Dermis blood vessel endothelial cell (primary cell): ENCODE measurements around the gene MISP. TPM values are rescaled to one million over a fixed set of nuclear protein-coding genes. Genes with fewer than 3 reads are reported as not detected.
A peak's percentile ranks its signal among the peaks of the same experiment; 100 is the strongest.

Experiments
- DNase-seq: peaks from one replicate; pipeline ENCODE4 v3.0.0; 2010
- total RNA-seq: library from RNA; depleted of rRNA; stranded (reverse); fragments of >200 nt; gene quantifications from 2 replicates; pipeline ENCODE4 v1.2.3, GENCODE V29; 2014

Gene MISP
- total RNA-seq, 1 donor from 2014 or later = not detected

DNA sequence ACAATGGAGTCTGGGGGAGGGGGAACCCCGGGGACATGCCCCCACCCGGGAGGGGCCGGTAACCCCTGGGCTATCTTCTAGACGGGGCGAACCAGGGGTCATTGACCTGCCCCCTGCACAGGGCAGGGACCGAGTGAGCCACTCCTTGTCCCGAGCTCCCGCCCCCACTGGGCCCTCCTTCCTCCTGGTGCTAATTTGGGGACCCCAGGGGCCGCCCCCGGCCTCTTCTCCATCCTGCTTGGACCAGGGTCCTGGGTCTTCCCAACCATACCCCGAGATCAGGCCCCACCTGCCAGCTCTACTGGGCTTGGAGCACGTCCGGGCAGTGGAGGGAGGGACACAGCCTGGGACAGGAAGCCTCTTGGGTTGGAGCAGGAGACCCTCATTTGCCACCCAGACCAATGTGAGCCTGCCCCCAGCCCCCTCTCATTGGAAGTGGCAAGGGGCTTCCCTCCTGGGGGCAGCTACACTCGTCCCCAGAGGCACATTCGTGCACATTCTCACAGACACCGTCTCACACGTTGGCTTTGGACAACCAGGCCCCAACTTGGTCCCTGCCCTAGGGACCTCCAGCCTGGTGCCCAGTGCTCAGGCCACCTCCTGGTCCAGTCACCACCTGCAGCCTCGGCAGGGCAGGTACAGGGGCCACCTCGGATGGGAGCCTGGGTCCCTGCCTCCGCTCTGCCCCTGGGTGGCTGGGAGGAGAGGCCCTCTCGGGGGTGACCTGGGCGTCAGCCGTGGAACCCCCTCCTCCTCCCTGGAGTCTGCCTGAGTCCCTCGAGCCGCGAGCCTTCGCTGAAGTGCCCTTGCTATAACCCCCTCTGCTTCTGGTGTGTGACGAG is 3.3 kb upstream of the MISP start:
- no peak for DNase-seq

DNA sequence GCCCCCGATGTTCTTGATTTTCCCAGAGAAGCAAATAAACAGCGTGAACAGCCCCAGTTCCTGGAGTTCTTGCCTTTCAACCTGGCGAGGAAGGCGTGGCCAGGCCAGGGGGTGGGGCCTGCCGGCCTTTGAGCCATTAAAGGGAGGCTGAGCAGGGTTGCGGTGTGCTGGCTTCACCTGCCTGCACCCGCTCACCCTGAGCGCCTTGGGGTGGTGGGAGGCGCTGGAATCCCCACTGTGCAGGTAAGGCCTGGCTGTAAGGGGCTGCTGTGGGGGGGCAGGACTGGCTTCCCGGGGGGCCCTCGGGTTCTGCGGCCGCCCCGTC is 2.7 kb upstream of the MISP start:
- DNase-seq = no peak

DNA sequence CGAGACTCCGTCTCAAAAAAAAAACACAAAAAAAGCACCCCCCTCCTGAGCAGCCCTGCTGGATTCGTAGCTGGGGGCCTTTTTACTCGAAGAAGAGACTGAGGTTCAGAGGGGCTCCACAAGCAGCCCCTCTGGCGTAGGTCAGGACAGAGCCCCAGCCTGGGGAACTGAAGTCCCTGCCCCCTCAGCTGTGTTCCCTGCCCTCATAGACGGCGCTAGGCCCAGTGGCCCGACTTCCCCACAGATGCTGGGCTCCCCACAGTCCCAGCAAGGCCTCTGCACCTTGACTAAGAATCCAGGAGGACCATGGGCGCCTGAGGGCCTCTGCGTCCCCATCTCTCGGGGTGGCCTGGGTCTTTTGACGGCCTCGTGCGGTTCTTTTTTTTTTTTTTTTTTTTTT is 1.1 kb upstream of the MISP start:
- no peak for DNase-seq

DNA sequence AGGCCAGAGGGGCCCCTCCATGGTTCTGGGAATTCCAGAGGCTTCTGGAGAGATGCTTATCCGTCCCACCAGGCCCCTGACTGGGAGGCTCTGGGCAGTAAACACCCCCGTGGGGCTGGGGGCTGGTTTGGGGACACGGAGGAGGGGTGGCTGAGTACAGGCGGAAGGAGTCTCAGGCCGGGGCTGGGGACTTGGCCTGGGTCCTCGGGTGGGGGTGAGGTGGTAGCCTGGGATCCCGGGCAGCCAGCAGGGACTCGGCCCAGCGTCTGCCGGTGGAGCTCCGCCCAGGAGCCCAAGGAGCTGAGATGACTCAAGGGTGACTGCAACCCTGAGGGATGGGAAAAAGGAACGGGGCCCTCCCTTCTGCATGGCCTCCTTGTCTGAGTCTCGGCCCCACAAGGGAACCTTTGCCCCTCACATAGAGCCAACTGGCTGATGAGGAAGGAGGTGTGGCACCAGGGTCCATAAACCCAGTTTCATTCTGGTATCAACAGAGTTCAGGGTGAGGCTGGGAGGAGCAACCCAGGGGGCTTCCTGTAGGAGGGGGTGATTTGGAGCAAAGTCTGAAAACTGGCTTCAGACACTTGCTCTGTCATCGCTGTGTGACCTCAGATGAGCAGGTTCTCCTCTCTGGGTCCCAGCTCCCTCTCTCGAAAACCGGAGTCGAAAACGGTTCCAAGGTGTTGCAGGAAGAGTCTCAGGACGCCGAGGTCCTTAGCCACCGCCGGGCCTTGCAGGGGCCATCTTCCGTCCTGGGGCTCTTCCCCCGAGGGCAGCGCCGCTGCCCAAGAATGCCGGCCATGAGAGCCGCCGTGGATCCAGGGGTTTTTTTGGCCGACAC is 809 bp downstream of the MISP start:
- DNase-seq = peak; percentile 26

DNA sequence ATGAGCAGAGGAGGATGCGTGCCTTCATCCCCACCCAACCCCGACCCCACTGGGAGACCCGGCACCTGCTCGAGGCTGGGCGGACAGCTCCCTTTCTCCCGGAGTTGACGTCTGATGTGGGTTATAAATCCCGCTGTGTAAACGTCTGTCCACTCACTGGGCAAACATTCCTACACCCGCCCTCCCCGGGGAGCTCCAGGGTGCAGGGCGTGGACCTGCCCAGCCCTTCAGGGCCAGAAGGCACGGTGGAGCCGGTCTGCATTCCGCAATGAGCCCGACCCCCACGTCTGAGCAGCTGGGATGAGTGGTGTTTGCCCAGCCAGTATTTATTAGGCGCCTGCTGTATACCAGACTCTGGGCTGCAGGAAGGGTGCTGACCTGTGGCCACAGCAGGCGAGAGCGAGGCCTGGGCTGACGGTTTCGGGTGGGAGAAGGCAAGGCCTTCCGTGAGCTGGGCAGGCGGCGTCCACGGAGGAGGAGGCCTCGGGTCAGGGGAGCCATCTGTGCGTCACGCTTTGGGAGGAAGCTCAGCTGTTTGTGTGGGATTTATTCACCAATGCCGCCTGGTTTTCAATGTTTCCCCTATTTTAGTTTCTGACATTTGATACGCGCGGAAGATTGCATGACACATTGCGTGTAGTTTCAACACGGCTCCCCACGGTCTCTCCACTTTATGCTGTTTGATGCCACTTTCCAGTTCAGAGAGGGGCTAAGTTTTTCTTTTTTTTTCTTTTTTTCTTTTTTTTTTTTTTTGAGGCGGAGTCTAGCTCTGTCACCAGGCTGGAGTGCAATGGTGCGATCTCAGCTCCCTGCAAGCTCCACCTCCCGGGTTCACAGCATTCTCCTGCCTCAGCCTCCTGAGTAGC is 2.0 kb downstream of the MISP start:
- peak; percentile 43 for DNase-seq

DNA sequence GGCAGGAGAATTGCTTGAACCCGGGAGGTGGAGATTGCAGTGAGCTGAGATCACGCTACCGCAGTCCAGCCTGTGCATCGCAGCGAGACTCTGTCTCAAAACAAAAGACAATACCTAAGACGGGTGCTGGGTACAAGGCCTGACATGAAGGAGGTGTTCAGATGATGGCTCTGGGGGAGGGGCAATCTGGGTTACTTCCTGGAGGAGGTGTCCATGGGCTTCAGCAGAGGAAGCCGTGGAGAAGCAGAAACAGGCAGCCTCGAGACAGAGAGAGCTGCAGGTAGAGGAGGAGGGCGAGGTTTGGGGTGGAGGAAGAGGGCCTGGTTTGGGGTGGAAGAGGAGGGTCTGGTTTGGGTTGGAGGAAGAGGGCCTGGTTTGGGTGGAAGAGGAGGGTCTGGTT is 3.6 kb downstream of the MISP start:
- DNase-seq = no peak

DNA sequence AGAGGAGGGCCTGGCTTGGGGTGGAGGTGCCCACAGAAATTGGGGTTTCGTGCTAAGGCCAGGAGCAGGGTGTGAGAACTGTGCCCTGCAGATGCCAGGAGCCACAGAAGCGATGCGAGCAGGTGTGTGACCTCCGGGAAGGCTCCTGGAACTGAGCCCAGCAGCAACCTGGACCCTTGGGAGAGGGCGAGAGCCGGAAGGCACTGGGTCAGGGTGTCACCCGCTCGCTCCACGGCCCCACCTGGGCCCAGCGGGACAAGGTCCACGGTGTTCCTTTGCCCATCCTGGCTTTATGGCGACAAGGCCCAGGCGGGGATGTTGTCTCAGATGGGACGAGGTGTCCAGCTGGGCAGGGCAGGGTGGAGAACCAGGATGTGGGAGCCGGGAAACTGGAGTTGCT is 4.2 kb downstream of the MISP start:
- no peak for DNase-seq

DNA sequence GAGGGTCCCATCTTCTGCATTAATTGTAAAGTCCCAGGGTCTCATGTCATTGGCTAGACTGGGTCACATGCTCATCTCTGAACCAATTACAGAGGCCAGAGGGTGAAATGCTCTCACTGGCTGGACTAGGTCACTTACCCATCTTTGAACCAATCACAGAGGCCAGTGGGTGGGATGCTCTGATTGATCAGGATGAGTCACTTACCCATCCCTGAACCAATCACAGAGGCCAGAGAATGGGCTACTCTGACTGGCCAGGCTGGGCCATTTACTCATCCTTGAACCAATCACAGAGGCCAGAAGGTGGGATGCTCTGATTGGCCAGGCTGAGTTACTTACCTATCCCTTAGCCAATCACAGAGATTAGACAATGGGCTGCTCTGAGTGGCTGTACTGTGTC is 5.3 kb downstream of the MISP start:
- DNase-seq = peak; percentile 59

DNA sequence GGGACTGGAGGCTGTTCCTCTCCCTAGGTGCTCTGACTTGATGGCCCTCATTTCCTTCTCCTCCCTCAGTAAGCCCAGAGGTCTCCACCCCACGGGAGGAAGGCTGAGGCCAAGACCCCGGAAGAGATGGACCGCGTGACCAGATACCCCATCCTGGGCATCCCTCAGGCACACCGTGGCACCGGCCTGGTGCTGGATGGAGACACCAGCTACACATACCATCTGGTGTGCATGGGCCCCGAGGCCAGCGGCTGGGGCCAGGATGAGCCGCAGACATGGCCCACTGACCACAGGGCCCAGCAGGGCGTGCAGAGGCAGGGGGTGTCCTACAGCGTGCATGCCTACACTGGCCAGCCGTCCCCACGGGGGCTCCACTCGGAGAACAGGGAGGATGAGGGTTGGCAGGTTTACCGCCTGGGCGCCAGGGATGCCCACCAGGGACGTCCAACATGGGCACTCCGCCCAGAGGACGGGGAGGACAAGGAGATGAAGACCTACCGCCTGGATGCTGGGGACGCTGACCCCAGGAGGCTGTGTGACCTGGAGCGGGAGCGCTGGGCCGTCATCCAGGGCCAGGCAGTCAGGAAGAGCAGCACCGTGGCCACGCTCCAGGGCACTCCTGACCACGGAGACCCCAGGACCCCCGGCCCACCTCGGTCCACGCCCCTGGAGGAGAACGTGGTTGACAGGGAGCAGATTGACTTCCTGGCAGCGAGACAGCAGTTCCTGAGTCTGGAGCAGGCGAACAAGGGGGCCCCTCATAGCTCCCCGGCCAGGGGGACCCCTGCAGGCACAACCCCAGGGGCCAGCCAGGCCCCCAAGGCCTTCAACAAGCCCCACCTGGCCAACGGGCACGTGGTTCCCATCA is 6.1 kb downstream of the MISP start:
- no peak for DNase-seq

DNA sequence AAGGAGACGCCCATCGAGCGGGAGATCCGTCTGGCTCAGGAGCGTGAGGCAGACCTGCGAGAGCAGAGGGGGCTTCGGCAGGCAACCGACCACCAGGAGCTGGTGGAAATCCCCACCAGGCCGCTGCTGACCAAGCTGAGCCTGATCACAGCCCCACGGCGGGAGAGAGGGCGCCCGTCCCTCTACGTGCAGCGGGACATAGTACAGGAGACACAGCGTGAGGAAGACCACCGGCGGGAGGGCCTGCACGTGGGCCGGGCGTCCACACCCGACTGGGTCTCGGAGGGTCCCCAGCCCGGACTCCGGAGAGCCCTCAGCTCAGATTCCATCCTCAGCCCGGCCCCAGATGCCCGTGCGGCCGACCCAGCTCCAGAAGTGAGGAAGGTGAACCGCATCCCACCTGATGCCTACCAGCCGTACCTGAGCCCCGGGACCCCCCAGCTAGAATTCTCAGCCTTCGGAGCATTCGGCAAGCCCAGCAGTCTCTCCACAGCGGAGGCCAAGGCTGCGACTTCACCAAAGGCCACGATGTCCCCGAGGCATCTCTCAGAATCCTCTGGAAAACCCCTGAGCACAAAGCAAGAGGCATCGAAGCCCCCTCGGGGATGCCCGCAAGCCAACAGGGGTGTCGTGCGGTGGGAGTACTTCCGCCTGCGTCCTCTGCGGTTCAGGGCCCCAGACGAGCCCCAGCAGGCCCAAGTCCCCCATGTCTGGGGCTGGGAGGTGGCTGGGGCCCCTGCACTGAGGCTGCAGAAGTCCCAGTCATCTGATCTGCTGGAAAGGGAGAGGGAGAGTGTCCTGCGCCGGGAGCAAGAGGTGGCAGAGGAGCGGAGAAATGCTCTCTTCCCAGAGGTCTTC is 7.1 kb downstream of the MISP start:
- DNase-seq = no peak

DNA sequence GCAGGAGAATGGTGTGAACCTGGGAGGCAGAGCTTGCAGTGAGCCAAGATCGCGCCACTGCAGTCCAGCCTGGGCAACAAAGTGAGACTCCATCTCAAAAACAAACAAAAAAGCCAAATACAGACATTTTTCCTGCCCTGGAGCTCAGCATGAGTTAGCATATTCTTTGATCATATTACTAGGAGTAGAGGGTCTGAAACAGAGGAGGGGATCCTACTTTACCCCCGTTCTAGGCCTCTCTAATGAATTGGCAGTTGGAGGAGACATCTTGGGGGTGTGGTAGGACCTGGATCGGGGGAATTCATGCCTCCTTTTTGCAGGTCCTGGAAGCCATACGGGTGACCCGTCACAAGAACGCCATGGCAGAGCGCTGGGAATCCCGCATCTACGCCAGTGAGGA is 12.3 kb downstream of the MISP start:
- DNase-seq = no peak

DNA sequence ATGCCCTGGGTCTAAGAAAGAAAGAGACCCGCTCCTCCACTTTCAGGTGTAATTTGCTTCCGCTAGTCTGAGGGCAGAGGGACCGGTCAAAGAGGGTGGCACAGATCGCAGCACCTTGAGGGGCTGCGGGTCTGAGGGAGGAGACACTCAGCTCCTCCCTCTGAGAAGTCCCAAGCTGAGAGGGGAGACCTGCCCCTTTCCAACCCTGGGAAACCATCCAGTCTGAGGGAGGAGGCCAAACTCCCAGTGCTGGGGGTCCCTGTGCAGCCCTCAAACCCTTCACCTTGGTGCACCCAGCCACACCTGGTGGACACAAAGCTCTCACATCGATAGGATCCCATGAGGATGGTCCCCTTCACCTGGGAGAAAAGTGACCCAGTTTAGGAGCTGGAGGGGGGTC is 13.0 kb downstream of the MISP start:
- no peak for DNase-seq

DNA sequence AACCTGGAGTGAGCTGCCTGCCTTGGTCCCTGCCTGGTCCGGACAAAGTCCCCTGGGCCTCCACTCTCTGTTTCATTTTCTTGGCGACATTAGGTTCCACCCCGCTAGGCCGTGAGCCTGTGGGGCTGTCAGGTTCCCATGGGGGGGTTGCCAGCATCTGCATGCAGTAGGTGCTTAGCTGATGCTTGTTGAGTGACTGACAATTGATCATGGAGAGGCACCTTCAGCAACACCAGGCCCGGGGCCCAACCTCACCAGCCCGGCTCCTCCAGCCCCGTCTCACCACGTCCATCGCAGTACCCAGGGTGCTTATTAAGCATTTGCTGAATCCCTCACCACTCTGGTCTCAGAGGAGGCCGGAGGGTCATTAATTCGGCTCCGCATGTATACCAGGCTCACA is 13.4 kb downstream of the MISP start:
- DNase-seq = no peak

DNA sequence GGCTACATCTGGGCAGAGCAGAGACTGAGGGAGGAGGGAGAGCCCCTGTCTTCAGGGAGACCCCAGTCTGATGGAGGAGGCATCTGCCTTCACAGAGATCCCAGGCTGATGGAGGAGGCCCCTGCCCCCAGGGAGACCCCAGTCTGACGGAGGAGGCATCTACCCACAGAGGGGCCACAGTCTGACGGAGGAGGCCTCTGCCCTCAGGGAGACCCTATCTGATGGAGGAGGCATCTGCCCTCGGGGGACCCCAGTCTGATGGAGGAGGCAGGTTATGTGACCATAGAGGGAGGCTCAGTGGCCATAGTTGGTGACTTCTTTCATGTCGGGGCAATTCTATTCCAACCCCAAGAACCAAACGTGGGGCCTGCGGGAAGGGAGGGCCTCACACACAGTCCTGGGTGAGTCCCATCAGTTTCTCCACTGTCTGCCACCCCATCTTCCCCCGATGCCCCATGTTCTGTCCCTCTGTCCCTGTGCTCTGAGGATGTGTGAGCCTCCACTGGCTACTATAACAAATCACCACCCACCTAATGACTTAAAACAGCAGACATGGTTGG is 14.3 kb downstream of the MISP start:
- no peak for DNase-seq

DNA sequence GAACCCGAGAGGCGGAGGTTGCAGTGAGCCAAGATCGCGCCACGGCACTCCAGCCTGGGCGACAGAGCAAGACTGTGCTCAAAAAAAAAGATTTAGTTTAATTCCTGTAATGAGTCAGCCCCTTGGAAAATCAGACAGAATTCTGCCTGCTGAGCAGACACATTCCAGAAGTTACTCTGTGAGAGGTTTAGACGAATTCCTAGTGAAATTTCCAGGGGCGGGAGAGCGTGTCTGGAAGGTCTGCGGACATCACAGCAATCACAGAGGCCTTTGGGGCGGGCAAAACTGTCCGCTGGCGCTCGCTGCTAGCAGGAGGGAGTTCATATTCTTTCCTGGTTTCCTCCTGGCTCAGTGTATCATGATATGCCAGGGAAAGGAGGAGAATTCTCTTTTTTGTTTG is 17.5 kb downstream of the MISP start:
- no peak for DNase-seq

DNA sequence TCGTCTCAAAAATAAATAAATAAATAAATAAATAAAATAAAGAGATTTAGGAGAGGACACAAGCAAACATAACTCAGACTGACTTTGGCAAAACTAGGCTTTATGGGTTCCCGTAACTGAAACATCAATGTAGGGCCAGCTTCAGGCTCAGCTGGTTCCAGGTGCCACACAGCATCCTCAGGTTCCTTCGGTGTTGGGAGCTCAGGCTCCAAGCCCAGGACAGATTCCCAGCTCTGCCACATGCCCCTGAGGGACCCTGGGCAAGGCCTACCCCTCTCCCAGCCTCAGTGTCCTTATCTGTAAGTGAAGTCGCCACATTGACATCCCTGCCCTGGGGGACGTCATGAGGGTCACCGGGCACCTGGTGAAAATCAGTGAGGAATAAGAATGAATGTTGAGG is 18.7 kb downstream of the MISP start:
- DNase-seq = no peak

DNA sequence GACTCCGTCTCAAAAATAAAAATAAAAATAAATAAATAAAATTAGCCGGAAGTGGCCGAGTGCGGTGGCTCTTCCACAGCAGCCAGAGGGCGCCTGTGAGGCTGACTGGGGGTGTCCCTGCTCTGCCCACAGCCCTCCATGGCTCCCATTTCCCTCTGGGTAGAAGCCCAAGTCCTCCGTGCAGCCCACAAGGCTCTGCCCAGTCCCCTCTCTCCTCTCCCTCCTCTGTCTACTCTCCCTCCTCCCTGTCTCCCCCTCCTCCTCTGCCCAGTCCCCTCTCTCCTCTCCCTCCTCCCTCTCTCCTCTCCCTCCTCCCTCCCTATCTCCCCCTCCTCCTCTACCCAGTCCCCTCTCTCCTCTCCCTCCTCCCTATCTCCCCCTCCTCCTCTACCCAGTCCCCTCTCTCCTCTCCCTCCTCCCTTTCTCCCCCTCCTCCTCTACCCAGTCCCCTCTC is 20.4 kb downstream of the MISP start:
- DNase-seq = peak; percentile 81

DNA sequence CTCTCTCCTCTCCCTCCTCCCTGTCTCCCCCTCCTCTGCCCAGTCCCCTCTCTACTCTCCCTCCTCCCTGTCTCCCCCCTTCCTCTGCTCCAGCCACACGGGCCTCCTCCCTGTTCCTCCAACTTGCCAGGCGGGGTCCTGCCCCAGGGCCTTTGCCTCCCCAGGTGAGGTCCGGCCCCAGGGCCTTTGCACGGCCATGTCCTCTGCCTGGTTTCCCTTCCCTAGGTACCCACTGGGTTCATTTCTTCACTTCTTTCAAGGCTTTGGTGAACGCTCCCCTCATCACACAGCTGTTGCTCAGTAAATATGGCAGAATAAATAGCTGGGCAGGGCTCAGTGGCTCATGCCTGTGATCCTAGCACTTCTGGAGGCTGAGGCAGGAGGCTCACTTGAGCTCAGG is 21.2 kb downstream of the MISP start:
- DNase-seq = no peak

DNA sequence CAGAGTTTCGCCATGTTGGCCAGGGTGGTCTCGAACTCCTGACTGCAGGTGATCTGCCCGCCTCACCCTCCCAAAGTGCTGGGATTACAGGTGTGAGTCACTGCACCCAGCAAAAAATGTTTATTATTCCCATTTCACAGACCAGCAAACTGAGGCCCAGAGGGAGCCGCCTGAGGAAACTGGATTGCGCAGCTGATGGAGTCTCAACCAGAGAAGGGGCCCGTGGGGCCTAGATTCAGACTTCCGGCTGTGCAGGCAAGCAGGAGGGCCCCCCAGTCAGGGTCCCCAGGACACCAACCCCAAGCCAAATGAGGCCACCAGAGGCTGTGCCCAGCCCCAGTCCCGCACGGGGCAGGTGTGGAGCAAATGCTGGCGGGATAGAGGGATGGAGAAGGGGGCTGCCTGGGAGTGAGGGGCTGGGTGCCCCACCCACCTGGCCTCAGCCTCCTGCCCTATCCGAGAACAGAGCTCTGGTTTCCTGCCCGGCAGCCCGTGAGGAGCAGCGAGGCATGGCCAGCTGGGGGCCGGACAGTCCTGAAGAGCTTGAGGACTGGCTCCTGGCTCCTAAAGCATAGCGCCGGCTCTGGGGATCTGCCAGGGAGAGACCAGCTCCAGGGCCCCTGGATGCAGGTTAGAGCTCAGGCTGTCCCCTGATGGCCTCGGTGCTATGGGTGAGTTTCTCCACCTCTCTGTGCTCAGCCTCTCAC is 22.0 kb downstream of the MISP start:
- DNase-seq = no peak

DNA sequence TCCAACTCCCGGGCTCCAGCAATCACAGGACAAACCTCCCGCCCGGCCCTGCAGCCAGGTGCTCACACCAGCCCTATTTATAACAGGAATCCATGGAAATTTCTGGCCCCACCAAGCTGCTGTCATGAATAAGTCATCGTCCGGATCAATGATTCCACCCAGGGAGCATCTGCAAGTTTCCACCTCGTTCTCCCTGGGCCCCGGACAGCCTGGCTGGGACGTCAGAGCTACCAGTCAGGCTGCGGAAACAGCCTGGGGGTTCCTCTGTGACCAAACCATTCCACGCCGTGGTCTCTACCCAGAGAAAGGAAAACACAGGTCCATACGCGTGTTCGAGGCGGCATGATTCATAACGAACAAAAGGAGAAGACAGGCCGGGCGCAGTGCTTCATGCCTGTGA is 25.6 kb downstream of the MISP start:
- no peak for DNase-seq
